B cell (primary cell): Measurements from ENCODE around the gene OSBPL5. TPM values are rescaled to one million over a fixed set of nuclear protein-coding genes. Genes with fewer than 3 reads are reported as not detected.

Experiments used
- ATAC-seq: fragments of 200-7000 bp; cut with Tn5 transposase; one replicate; pipeline ENCODE4 v1.10.0; 2021; ENCODE audit warnings: low read depth, mild to moderate bottlenecking, moderate number of reproducible peaks, moderate library complexity
- CTCF ChIA-PET: fragments of 350-600 bp; sonication (Branson Sonifier 250); formaldehyde crosslinking; loops from one replicate; lab custom pipeline; 2021; ENCODE audit warnings: antibody characterized with exemption, inconsistent platforms; lab: Charles Lee
- POLR2A ChIA-PET: fragments of 350-600 bp; sonication (Branson Sonifier 250); formaldehyde crosslinking; loops from one replicate; lab custom pipeline; 2021; ENCODE audit warnings: antibody characterized with exemption; lab: Charles Lee
- DNase-seq: peaks from one replicate; pipeline ENCODE4 v3.0.0; 2013
- H2AFZ ChIP-seq: 2 replicates; pipeline ENCODE4 v1.6.1; 2012; ENCODE audit warnings: mild to moderate bottlenecking, low read depth, low read length; ENCODE audit not compliant: insufficient read depth, poor library complexity, severe bottlenecking
- H3K27ac ChIP-seq, 2 donors: 1 replicate in 1 of 2; 2 replicates in 1 of 2; pipeline ENCODE4 v1.5.1; 2012 to 2013; ENCODE audit warnings: low read length in 2 of 2, mild to moderate bottlenecking in 2 of 2, moderate library complexity in 1 of 2
- H3K27me3 ChIP-seq, 4 experiments: fragments of 200-600 bp in 1 of 4; sonication (generic) in 1 of 4; replicated peaks in 1 of 4; 1 replicate in 2 of 4; 2 replicates in 2 of 4; pipeline versions ENCODE4 v1.6.1 to v1.7.0; 2013 to 2016; ENCODE audit warnings: low read length in 3 of 4, mild to moderate bottlenecking in 2 of 4, mixed read lengths in 1 of 4, moderate library complexity in 1 of 4; ENCODE audit not compliant: insufficient read depth in 4 of 4, control insufficient read depth in 3 of 4; ENCODE audit errors: control extremely low read depth in 1 of 4
- H3K36me3 ChIP-seq, 2 experiments: replicated peaks in 1 of 2; 1 replicate in 1 of 2; 2 replicates in 1 of 2; pipeline versions ENCODE4 v1.6.1 to v1.7.1; 2013; ENCODE audit warnings: low read length in 1 of 2; ENCODE audit not compliant: insufficient read depth in 2 of 2, control insufficient read depth in 1 of 2; ENCODE audit errors: control extremely low read depth in 1 of 2, extremely low read depth in 1 of 2
- H3K4me1 ChIP-seq, 2 donors: fragments of 200-600 bp in 1 of 2; sonication (generic) in 1 of 2; 1 replicate in 1 of 2; 2 replicates in 1 of 2; pipeline versions ENCODE4 v1.5.1 to v1.6.1; 2013 to 2017; ENCODE audit warnings: low read length in 2 of 2; ENCODE audit not compliant: control insufficient read depth in 2 of 2, insufficient read depth in 2 of 2
- H3K4me2 ChIP-seq: replicated peaks from 2 replicates; pipeline ENCODE3; 2012; ENCODE audit warnings: mild to moderate bottlenecking, low read depth, low read length; ENCODE audit not compliant: poor library complexity, severe bottlenecking
- H3K4me3 ChIP-seq, 5 experiments: fragments of 200-600 bp in 1 of 5; sonication (generic) in 1 of 5; 1 replicate in 3 of 5; 2 replicates in 2 of 5; pipeline versions ENCODE4 v1.5.1 to v1.7.0; 2011 to 2016; ENCODE audit warnings: low read length in 4 of 5, mild to moderate bottlenecking in 4 of 5, low read depth in 2 of 5, control low read depth in 1 of 5, moderate library complexity in 1 of 5; ENCODE audit not compliant: insufficient read depth in 1 of 5; ENCODE audit errors: control extremely low read depth in 1 of 5, extremely low read depth in 1 of 5
- H3K79me2 ChIP-seq: fragments of 200-600 bp; sonication (generic); one replicate; pipeline ENCODE4 v1.6.0; 2016; ENCODE audit warnings: low read length; ENCODE audit not compliant: control insufficient read depth, insufficient read depth
- H3K9ac ChIP-seq: fragments of 200-600 bp; sonication (generic); 2 replicates; pipeline ENCODE4 v1.6.1; 2017; ENCODE audit warnings: mild to moderate bottlenecking, low read length, moderate library complexity
- H3K9me3 ChIP-seq, 3 donors: one replicate each; pipeline versions ENCODE4 v1.6.1 to v1.7.1; 2013; ENCODE audit warnings: low read length in 2 of 3; ENCODE audit not compliant: control insufficient read depth in 2 of 3, insufficient read depth in 1 of 3; ENCODE audit errors: control extremely low read depth in 1 of 3
- H4K20me1 ChIP-seq: 2 replicates; pipeline ENCODE4 v1.6.0; 2012; ENCODE audit warnings: mild to moderate bottlenecking, low read length; ENCODE audit not compliant: insufficient read depth, control insufficient read depth, poor library complexity, severe bottlenecking
- H3K27ac Mint-ChIP-seq: one replicate; pipeline ENCODE4 v1.8.0; 2021; ENCODE audit warnings: mixed read lengths
- H3K27me3 Mint-ChIP-seq: one replicate; pipeline ENCODE4 v1.8.0; 2021; ENCODE audit warnings: mixed read lengths
- H3K4me1 Mint-ChIP-seq: one replicate; pipeline ENCODE4 v1.8.0; 2021; ENCODE audit warnings: mixed read lengths
- H3K4me3 Mint-ChIP-seq: one replicate; pipeline ENCODE4 v1.8.0; 2021; ENCODE audit warnings: mixed read lengths
- H3K9me3 Mint-ChIP-seq: one replicate; pipeline ENCODE4 v1.8.0; 2022; ENCODE audit warnings: mixed read lengths; ENCODE audit not compliant: insufficient read depth
- CTCF ChIP-seq: fragments of 200-600 bp; IDR thresholded peaks from one replicate; pipeline ENCODE4 v1.8.0; 2022; ENCODE audit warnings: antibody characterized with exemption, mild to moderate bottlenecking
- EZH2 ChIP-seq: IDR thresholded peaks from 2 replicates; pipeline ENCODE4 v1.6.1; 2012; ENCODE audit warnings: borderline replicate concordance, low read depth, mild to moderate bottlenecking, moderate library complexity, low read length; ENCODE audit not compliant: insufficient read depth, poor library complexity, severe bottlenecking
- WGBS: methylation state at CpG from one replicate; pipeline ENCODE4 v1.1.5; 2013; ENCODE audit warnings: missing lambda C conversion rate; ENCODE audit not compliant: insufficient coverage; 5-methylcytosine and 5-hydroxymethylcytosine counted together
- intact Hi-C: fragments of 100-400 bp; cut with micrococcal nuclease; formaldehyde crosslinking; loops from one replicate; pipeline ENCODE4 v1.10.0; 2022
- polyA plus RNA-seq: library from polyadenylated mRNA; depleted of rRNA; stranded (reverse); fragments of >200 nt; gene quantifications from 2 replicates; pipeline ENCODE4 v1.2.3, GENCODE V29; 2012
- total RNA-seq, 2 donors: library from RNA; stranded (reverse); fragments of 120-200 nt in 1 of 2; gene quantifications; 1 replicate in 1 of 2; 2 replicates in 1 of 2; pipeline versions ENCODE4 v1.2.3 to v1.2.4, GENCODE V29; 2013 to 2022

Gene OSBPL5
- total and polyA plus RNA-seq, 2 donors (not counting 1 experiment from before 2014, with no cell fraction given): 0.15 to 1.2 TPM

GRCh38 chr11:3119141-3119821, 45.8 kb downstream of the OSBPL5 start:
- Mint-ChIP-seq H3K9me3 (peaks cover 3% of the 10 kb centered on the region), H3K4me3 (no peak overlapping the region), H3K27ac (no peak overlapping the region), H3K4me1 (no peaks in the 10 kb centered on the region), H3K27me3 (no peaks in the 10 kb centered on the region)
- intact Hi-C loops: no loop called here
- Histone ChIP-seq H3K27ac (no peak overlapping the region), H3K4me1 (no peaks in the 10 kb centered on the region), H3K27me3 (no peaks in the 10 kb centered on the region), H3K4me3 (no peak overlapping the region), H4K20me1 (no peaks in the 10 kb centered on the region), H3K9me3 (peaks cover 0 to 8% (median 2%) of the 10 kb centered on the region in 3 donors), H3K79me2 (no peaks in the 10 kb centered on the region), H3K9ac (no peak overlapping the region), H2AFZ (no peak overlapping the region), H3K36me3 (no peaks in the 10 kb centered on the region), H3K4me2 (no peak overlapping the region)
- no peak for DNase-seq
- TF ChIP-seq EZH2 (no peak), CTCF (no peak)
- CTCF ChIA-PET: interaction anchor here (1.6 kb wide), 1 partner anchor 28 kb away, joined by 4 read pairs; no protein-coding TSS in a partner anchor
- WGBS: 88% methylated on average over 10 of the region's 14 CpGs
- ATAC-seq: no peak
- POLR2A ChIA-PET: no interaction called here

- no peak overlapping the region for H3K27ac Mint-ChIP-seq
- WGBS: no CpG with 5 or more reads among the region's 3 CpGs
Observed at GRCh38 chr11:3115321-3115720, 49.8 kb downstream of the OSBPL5 start.

More at GRCh38 chr11:3115321-3115720, 49.8 kb downstream of the OSBPL5 start:
- ATAC-seq (no peak), DNase-seq (no peak)
- Histone ChIP-seq H3K79me2 (no peaks in the 10 kb centered on the region), H2AFZ (no peak overlapping the region), H3K9ac (no peak overlapping the region), H3K36me3 (no peaks in the 10 kb centered on the region), H3K4me3 (no peak overlapping the region), H3K4me1 (no peaks in the 10 kb centered on the region), H3K27ac (no peak overlapping the region), H3K4me2 (no peak overlapping the region), H3K27me3 (no peaks in the 10 kb centered on the region), H4K20me1 (no peaks in the 10 kb centered on the region), H3K9me3 (peaks cover 1 to 8% (median 2%) of the 10 kb centered on the region in 3 donors)
- Mint-ChIP-seq H3K4me1 (no peaks in the 10 kb centered on the region), H3K9me3 (peaks cover 7% of the 10 kb centered on the region), H3K27me3 (peaks cover 4% of the 10 kb centered on the region), H3K4me3 (no peak overlapping the region)
- POLR2A ChIA-PET: no interaction called here
- CTCF ChIA-PET: no interaction called here
- no peak for TF ChIP-seq CTCF
- TF ChIP-seq EZH2: no peak
- intact Hi-C loops: no loop called here
